Measurements from ENCODE around the gene CDKN2D. TPM values are rescaled to one million over a fixed set of nuclear protein-coding genes. Genes with fewer than 3 reads are reported as not detected.

CDKN2D gene
- total RNA-seq, 1 experiment from 2014 or later = 17.1 TPM

GRCh38 chr19:10518444-10519361 lies 50.1 kb downstream of the CDKN2D start:
- ATAC-seq (no peak), DNase-seq (no peak)
- Histone ChIP-seq H3K9me3 (ENCODE audit: low read length) (no peaks in the 10 kb centered on the region), H3K36me3 (ENCODE audit: low read depth, low read length) (no peaks in the 10 kb centered on the region), H3K4me2 (ENCODE audit: low read length) (peak overlapping the region; percentile 90), H3K27me3 (ENCODE audit: low read length) (no peaks in the 10 kb centered on the region), H2AFZ (ENCODE audit: low read length) (peak overlapping the region; percentile 85), H3K27ac (ENCODE audit: low read length) (no peak overlapping the region), H3K9me2 (replicated peaks; ENCODE audit: low read length) (no peaks in the 10 kb centered on the region), H3K4me3 (ENCODE audit: low read length) (peak overlapping the region; percentile 68; the same call in 1 of the 2 replicates), H4K20me1 (ENCODE audit: low read length) (no peaks in the 10 kb centered on the region), H3K4me1 (ENCODE audit: insufficient read depth, low read length) (peaks cover 13% of the 10 kb centered on the region; the same call in 1 of the 2 replicates), H3F3A (ENCODE audit: low read length, unreplicated experiment) (no peaks in the 10 kb centered on the region), H3K9ac (ENCODE audit: low read length) (no peak overlapping the region), H3K79me2 (ENCODE audit: low read length) (no peaks in the 10 kb centered on the region)
- BruUV-seq (replicated peaks) = no TSS peak
- ChIA-PET CTCF (no interaction called here), POLR2A (ENCODE audit: unreplicated experiment) (interaction anchor here (0.6 kb wide), 1 partner anchor 9 kb away, joined by 5 read pairs; no protein-coding TSS in a partner anchor)
- intact Hi-C loops (cut with micrococcal nuclease) = no loop called here
- no peak for TF ChIP-seq EZH2 (IDR thresholded peaks at IDR 0.05; ENCODE audit: low read length, unreplicated experiment)
- no peak for TF ChIP-seq CTCF (conservative IDR thresholded peaks at IDR 0.05; ENCODE audit: low read depth, low read length)
- TF ChIP-seq EZH2phosphoT487 (IDR thresholded peaks at IDR 0.05; ENCODE audit: borderline replicate concordance, low read length) = no peak

GRCh38 chr19:10517760-10518443 lies 50.9 kb downstream of the CDKN2D start:
- no peaks in the 10 kb centered on the region for H3F3A ChIP-seq (ENCODE audit: low read length, unreplicated experiment)
- ATAC-seq (peak; percentile 58), DNase-seq (peak; percentile 41)
- no peaks in the 10 kb centered on the region for H4K20me1 ChIP-seq (ENCODE audit: low read length)
- no peaks in the 10 kb centered on the region for H3K79me2 ChIP-seq (ENCODE audit: low read length)
- peak overlapping the region; percentile 68 for H3K4me3 ChIP-seq (ENCODE audit: low read length)
- BruUV-seq (replicated peaks) = no TSS peak
- H3K36me3 ChIP-seq (ENCODE audit: low read depth, low read length) = no peaks in the 10 kb centered on the region
- H3K27ac ChIP-seq (ENCODE audit: low read length) = no peak overlapping the region
- intact Hi-C loops (cut with micrococcal nuclease) = no loop called here
- ChIA-PET CTCF (no interaction called here), POLR2A (ENCODE audit: unreplicated experiment) (interaction anchor here (0.6 kb wide), 1 partner anchor 8 kb away, joined by 5 read pairs; no protein-coding TSS in a partner anchor)
- peak overlapping the region; percentile 90 for H3K4me2 ChIP-seq (ENCODE audit: low read length)
- peak overlapping the region; percentile 85 for H2AFZ ChIP-seq (ENCODE audit: low read length)
- H3K27me3 ChIP-seq (ENCODE audit: low read length) = no peaks in the 10 kb centered on the region
- H3K9me3 ChIP-seq (ENCODE audit: low read length) = no peaks in the 10 kb centered on the region
- no peak overlapping the region for H3K9ac ChIP-seq (ENCODE audit: low read length)
- peaks cover 13% of the 10 kb centered on the region; the same call in 1 of the 2 replicates for H3K4me1 ChIP-seq (ENCODE audit: insufficient read depth, low read length)
- H3K9me2 ChIP-seq (replicated peaks; ENCODE audit: low read length) = no peaks in the 10 kb centered on the region
- no peak for TF ChIP-seq EZH2phosphoT487 (IDR thresholded peaks at IDR 0.05; ENCODE audit: borderline replicate concordance, low read length)
- TF ChIP-seq EZH2 (IDR thresholded peaks at IDR 0.05; ENCODE audit: low read length, unreplicated experiment) = no peak
- no peak for TF ChIP-seq CTCF (conservative IDR thresholded peaks at IDR 0.05; ENCODE audit: low read depth, low read length)
